B cell (primary cell): ENCODE measurements around the gene TUBA4A. TPM values are rescaled to one million over a fixed set of nuclear protein-coding genes. Genes with fewer than 3 reads are reported as not detected.
A peak's percentile ranks its signal among the peaks of the same experiment; 100 is the strongest.

Experiments
- ATAC-seq: fragments of 200-7000 bp; cut with Tn5 transposase; one replicate; pipeline ENCODE4 v1.10.0; 2021; ENCODE audit warnings: low read depth, mild to moderate bottlenecking, moderate number of reproducible peaks, moderate library complexity
- CTCF ChIA-PET: fragments of 350-600 bp; sonication (Branson Sonifier 250); formaldehyde crosslinking; loops from one replicate; lab custom pipeline; 2021; ENCODE audit warnings: antibody characterized with exemption, inconsistent platforms; lab: Charles Lee
- POLR2A ChIA-PET: fragments of 350-600 bp; sonication (Branson Sonifier 250); formaldehyde crosslinking; loops from one replicate; lab custom pipeline; 2021; ENCODE audit warnings: antibody characterized with exemption; lab: Charles Lee
- DNase-seq: peaks from one replicate; pipeline ENCODE4 v3.0.0; 2013
- H2AFZ ChIP-seq: 2 replicates; pipeline ENCODE4 v1.6.1; 2012; ENCODE audit warnings: mild to moderate bottlenecking, low read depth, low read length; ENCODE audit not compliant: insufficient read depth, poor library complexity, severe bottlenecking
- H3K27ac ChIP-seq, 2 donors: 1 replicate in 1 of 2; 2 replicates in 1 of 2; pipeline ENCODE4 v1.5.1; 2012 to 2013; ENCODE audit warnings: low read length in 2 of 2, mild to moderate bottlenecking in 2 of 2, moderate library complexity in 1 of 2
- H3K27me3 ChIP-seq, 4 experiments: fragments of 200-600 bp in 1 of 4; sonication (generic) in 1 of 4; replicated peaks in 1 of 4; 1 replicate in 2 of 4; 2 replicates in 2 of 4; pipeline versions ENCODE4 v1.6.1 to v1.7.0; 2013 to 2016; ENCODE audit warnings: low read length in 3 of 4, mild to moderate bottlenecking in 2 of 4, mixed read lengths in 1 of 4, moderate library complexity in 1 of 4; ENCODE audit not compliant: insufficient read depth in 4 of 4, control insufficient read depth in 3 of 4; ENCODE audit errors: control extremely low read depth in 1 of 4
- H3K36me3 ChIP-seq, 2 experiments: replicated peaks in 1 of 2; 1 replicate in 1 of 2; 2 replicates in 1 of 2; pipeline versions ENCODE4 v1.6.1 to v1.7.1; 2013; ENCODE audit warnings: low read length in 1 of 2; ENCODE audit not compliant: insufficient read depth in 2 of 2, control insufficient read depth in 1 of 2; ENCODE audit errors: control extremely low read depth in 1 of 2, extremely low read depth in 1 of 2
- H3K4me1 ChIP-seq, 2 donors: fragments of 200-600 bp in 1 of 2; sonication (generic) in 1 of 2; 1 replicate in 1 of 2; 2 replicates in 1 of 2; pipeline versions ENCODE4 v1.5.1 to v1.6.1; 2013 to 2017; ENCODE audit warnings: low read length in 2 of 2; ENCODE audit not compliant: control insufficient read depth in 2 of 2, insufficient read depth in 2 of 2
- H3K4me2 ChIP-seq: replicated peaks from 2 replicates; pipeline ENCODE3; 2012; ENCODE audit warnings: mild to moderate bottlenecking, low read depth, low read length; ENCODE audit not compliant: poor library complexity, severe bottlenecking
- H3K4me3 ChIP-seq, 5 experiments: fragments of 200-600 bp in 1 of 5; sonication (generic) in 1 of 5; 1 replicate in 3 of 5; 2 replicates in 2 of 5; pipeline versions ENCODE4 v1.5.1 to v1.7.0; 2011 to 2016; ENCODE audit warnings: low read length in 4 of 5, mild to moderate bottlenecking in 4 of 5, low read depth in 2 of 5, control low read depth in 1 of 5, moderate library complexity in 1 of 5; ENCODE audit not compliant: insufficient read depth in 1 of 5; ENCODE audit errors: control extremely low read depth in 1 of 5, extremely low read depth in 1 of 5
- H3K79me2 ChIP-seq: fragments of 200-600 bp; sonication (generic); one replicate; pipeline ENCODE4 v1.6.0; 2016; ENCODE audit warnings: low read length; ENCODE audit not compliant: control insufficient read depth, insufficient read depth
- H3K9ac ChIP-seq: fragments of 200-600 bp; sonication (generic); 2 replicates; pipeline ENCODE4 v1.6.1; 2017; ENCODE audit warnings: mild to moderate bottlenecking, low read length, moderate library complexity
- H3K9me3 ChIP-seq, 3 donors: one replicate each; pipeline versions ENCODE4 v1.6.1 to v1.7.1; 2013; ENCODE audit warnings: low read length in 2 of 3; ENCODE audit not compliant: control insufficient read depth in 2 of 3, insufficient read depth in 1 of 3; ENCODE audit errors: control extremely low read depth in 1 of 3
- H4K20me1 ChIP-seq: 2 replicates; pipeline ENCODE4 v1.6.0; 2012; ENCODE audit warnings: mild to moderate bottlenecking, low read length; ENCODE audit not compliant: insufficient read depth, control insufficient read depth, poor library complexity, severe bottlenecking
- H3K27ac Mint-ChIP-seq: one replicate; pipeline ENCODE4 v1.8.0; 2021; ENCODE audit warnings: mixed read lengths
- H3K27me3 Mint-ChIP-seq: one replicate; pipeline ENCODE4 v1.8.0; 2021; ENCODE audit warnings: mixed read lengths
- H3K4me1 Mint-ChIP-seq: one replicate; pipeline ENCODE4 v1.8.0; 2021; ENCODE audit warnings: mixed read lengths
- H3K4me3 Mint-ChIP-seq: one replicate; pipeline ENCODE4 v1.8.0; 2021; ENCODE audit warnings: mixed read lengths
- H3K9me3 Mint-ChIP-seq: one replicate; pipeline ENCODE4 v1.8.0; 2022; ENCODE audit warnings: mixed read lengths; ENCODE audit not compliant: insufficient read depth
- EZH2 ChIP-seq: IDR thresholded peaks from 2 replicates; pipeline ENCODE4 v1.6.1; 2012; ENCODE audit warnings: borderline replicate concordance, low read depth, mild to moderate bottlenecking, moderate library complexity, low read length; ENCODE audit not compliant: insufficient read depth, poor library complexity, severe bottlenecking
- WGBS: methylation state at CpG from one replicate; pipeline ENCODE4 v1.1.5; 2013; ENCODE audit warnings: missing lambda C conversion rate; ENCODE audit not compliant: insufficient coverage; 5-methylcytosine and 5-hydroxymethylcytosine counted together
- intact Hi-C: fragments of 100-400 bp; cut with micrococcal nuclease; formaldehyde crosslinking; loops from one replicate; pipeline ENCODE4 v1.10.0; 2022
- polyA plus RNA-seq: library from polyadenylated mRNA; depleted of rRNA; stranded (reverse); fragments of >200 nt; gene quantifications from 2 replicates; pipeline ENCODE4 v1.2.3, GENCODE V29; 2012
- total RNA-seq, 2 donors: library from RNA; stranded (reverse); fragments of 120-200 nt in 1 of 2; gene quantifications; 1 replicate in 1 of 2; 2 replicates in 1 of 2; pipeline versions ENCODE4 v1.2.3 to v1.2.4, GENCODE V29; 2013 to 2022
- TF ChIP-seq, protein P1 (sequence below): fragments of 200-600 bp; IDR thresholded peaks from one replicate; pipeline ENCODE4 v1.8.0; 2022; ENCODE audit warnings: antibody characterized with exemption, mild to moderate bottlenecking

The TUBA4A gene
- total and polyA plus RNA-seq, 2 donors (not counting 1 experiment from before 2014, with no cell fraction given): 196 to 338 TPM

DNA sequence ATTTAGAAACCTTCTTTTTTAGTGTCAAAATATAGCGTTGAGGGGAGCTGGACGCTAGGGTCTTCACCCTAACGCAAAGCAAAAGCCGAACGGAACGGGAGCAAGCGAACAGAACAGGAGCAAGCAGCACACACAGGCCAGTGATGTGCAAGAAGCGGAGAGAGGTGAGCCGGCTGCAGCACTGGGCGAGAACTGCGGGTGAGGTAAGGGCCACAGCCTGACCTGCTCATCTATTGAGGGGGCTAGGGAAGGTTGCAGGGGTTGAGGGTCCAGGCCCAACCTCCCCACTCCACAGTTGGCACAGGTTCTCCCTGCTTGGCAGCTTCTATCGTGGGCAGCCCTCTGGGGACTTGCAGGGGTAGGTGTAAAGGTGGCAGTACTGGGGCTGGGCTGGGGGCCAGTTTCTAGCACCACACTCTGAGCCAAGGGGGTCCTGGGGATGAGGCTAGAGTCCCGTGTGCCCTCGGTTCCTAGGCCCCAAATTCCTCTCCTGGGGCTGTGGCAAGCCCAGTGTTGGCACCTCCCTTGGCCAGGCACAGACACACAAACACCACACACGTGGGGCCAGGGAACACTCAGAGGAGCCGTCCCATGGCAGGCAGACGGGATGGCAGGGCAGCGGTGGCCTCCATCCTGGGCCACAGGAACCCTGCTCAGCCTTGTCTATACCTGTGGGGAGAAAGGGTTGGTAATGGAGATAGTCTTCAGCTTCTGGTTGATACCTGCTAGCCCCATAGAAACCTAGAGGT, 33.8 kb downstream of the TUBA4A start:
- H3K9ac ChIP-seq: peak overlapping the region; percentile 68
- Mint-ChIP-seq H3K27me3 (no peaks in the 10 kb centered on the region), H3K27ac (peak overlapping the region; percentile 34), H3K9me3 (no peaks in the 10 kb centered on the region), H3K4me1 (peaks cover 20% of the 10 kb centered on the region), H3K4me3 (peak overlapping the region; percentile 87)
- CTCF ChIA-PET: interaction anchor here (1.0 to 1.7 kb wide), 5 partner anchors 14 to 58 kb away, joined by 3 to 10 read pairs (median 4); partner anchors contain the start of genes TUBA4B and ZFAND2B
- ATAC-seq: no peak
- H2AFZ ChIP-seq: no peak overlapping the region
- H3K36me3 ChIP-seq: peaks cover 6 to 49% of the 10 kb centered on the region in 2 experiments
- intact Hi-C loops: loop anchor here (1.0 to 2.0 kb wide), 4 partner anchors 9 to 75 kb away; partner anchors contain the start of genes ANKZF1, ATG9A, NHEJ1 and ZFAND2B
- peaks cover 4% of the 10 kb centered on the region for H3K79me2 ChIP-seq
- POLR2A ChIA-PET: interaction anchor here (1.8 to 3.0 kb wide), 3 partner anchors 29 to 59 kb away, joined by 8 to 30 read pairs (median 12); partner anchors contain the start of genes DNAJB2, TUBA4A and TUBA4B
- DNase-seq: no peak
- TF ChIP-seq, protein P1, sequence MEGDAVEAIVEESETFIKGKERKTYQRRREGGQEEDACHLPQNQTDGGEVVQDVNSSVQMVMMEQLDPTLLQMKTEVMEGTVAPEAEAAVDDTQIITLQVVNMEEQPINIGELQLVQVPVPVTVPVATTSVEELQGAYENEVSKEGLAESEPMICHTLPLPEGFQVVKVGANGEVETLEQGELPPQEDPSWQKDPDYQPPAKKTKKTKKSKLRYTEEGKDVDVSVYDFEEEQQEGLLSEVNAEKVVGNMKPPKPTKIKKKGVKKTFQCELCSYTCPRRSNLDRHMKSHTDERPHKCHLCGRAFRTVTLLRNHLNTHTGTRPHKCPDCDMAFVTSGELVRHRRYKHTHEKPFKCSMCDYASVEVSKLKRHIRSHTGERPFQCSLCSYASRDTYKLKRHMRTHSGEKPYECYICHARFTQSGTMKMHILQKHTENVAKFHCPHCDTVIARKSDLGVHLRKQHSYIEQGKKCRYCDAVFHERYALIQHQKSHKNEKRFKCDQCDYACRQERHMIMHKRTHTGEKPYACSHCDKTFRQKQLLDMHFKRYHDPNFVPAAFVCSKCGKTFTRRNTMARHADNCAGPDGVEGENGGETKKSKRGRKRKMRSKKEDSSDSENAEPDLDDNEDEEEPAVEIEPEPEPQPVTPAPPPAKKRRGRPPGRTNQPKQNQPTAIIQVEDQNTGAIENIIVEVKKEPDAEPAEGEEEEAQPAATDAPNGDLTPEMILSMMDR: no peak
- no peak for TF ChIP-seq EZH2
- H3K4me2 ChIP-seq: peak overlapping the region; percentile 91
- H3K4me1 ChIP-seq: peaks cover 17 to 21% of the 10 kb centered on the region in 2 donors
- peak overlapping the region in 1 of 5 experiments; percentile 66 for H3K4me3 ChIP-seq
- H4K20me1 ChIP-seq: peaks cover 45% of the 10 kb centered on the region
- no peaks in the 10 kb centered on the region for H3K27me3 ChIP-seq
- 94% methylated on average over 15 of the region's 18 CpGs for WGBS
- no peaks in the 10 kb centered on the region for H3K9me3 ChIP-seq
- no peak overlapping the region for H3K27ac ChIP-seq
